Measurements from ENCODE around the gene PTPRG. TPM values are rescaled to one million over a fixed set of nuclear protein-coding genes. Genes with fewer than 3 reads are reported as not detected.

The PTPRG gene
- total RNA-seq, 1 donor from 2014 or later = 44.3 TPM

GRCh38 chr3:61914276-61914675 lies 352.9 kb downstream of the PTPRG start:
- DNase-seq (ENCODE audit: low spot score, unreplicated experiment) = no peak
- peaks cover 13% of the 10 kb centered on the region for H3K4me1 Mint-ChIP-seq (ENCODE audit: low read depth)
- H3K27me3 Mint-ChIP-seq = no peaks in the 10 kb centered on the region
- no peak overlapping the region for H3K4me3 Mint-ChIP-seq (ENCODE audit: low read depth)
- TF ChIP-seq CTCF (IDR thresholded peaks at IDR 0.05; ENCODE audit: unreplicated experiment) = no peak
- no peak overlapping the region for H3K27ac Mint-ChIP-seq
- H3K36me3 Mint-ChIP-seq (ENCODE audit: insufficient read depth) = no peaks in the 10 kb centered on the region
- no peaks in the 10 kb centered on the region for H3K9me3 Mint-ChIP-seq (ENCODE audit: low read depth)

- Mint-ChIP-seq H3K4me3 (ENCODE audit: low read depth) (no peak overlapping the region), H3K4me1 (ENCODE audit: low read depth) (peaks cover 13% of the 10 kb centered on the region), H3K36me3 (ENCODE audit: insufficient read depth) (no peaks in the 10 kb centered on the region), H3K9me3 (ENCODE audit: low read depth) (no peaks in the 10 kb centered on the region), H3K27ac (no peak overlapping the region), H3K27me3 (no peaks in the 10 kb centered on the region)
- TF ChIP-seq CTCF (IDR thresholded peaks at IDR 0.05; ENCODE audit: unreplicated experiment) = no peak
- no peak for DNase-seq (ENCODE audit: low spot score, unreplicated experiment)
These were observed 353.9 kb downstream of the PTPRG start for GRCh38 chr3:61915296-61915695.

- no peak overlapping the region for H3K27ac Mint-ChIP-seq
- H3K36me3 Mint-ChIP-seq (ENCODE audit: insufficient read depth) = no peaks in the 10 kb centered on the region
- no peak for DNase-seq (ENCODE audit: low spot score, unreplicated experiment)
- TF ChIP-seq CTCF (IDR thresholded peaks at IDR 0.05; ENCODE audit: unreplicated experiment) = no peak
- H3K4me3 Mint-ChIP-seq (ENCODE audit: low read depth) = no peak overlapping the region
- H3K4me1 Mint-ChIP-seq (ENCODE audit: low read depth) = peaks cover 13% of the 10 kb centered on the region
- H3K27me3 Mint-ChIP-seq = no peaks in the 10 kb centered on the region
- no peaks in the 10 kb centered on the region for H3K9me3 Mint-ChIP-seq (ENCODE audit: low read depth)
These were observed 358.0 kb downstream of the PTPRG start for GRCh38 chr3:61919371-61919770.

DNA sequence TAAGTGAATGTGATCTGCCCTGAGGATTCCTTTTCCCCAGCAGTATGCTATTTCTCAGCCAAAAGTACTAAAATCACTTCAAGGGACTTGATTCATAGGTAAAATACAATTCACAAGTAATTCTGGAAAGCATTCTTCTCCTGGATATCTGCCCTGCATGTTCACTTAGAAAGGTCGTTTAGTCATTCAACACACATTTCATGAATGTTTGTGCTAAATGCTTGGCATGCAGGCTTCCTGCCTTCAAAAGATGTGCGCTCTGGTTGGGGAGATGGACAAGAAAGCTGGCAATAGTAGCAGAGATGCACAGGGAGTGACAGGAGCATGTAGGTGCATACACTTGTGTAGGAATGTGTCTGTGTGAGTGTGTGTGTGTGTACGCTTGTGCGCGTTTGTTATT lies 360.7 kb downstream of the PTPRG start:
- Mint-ChIP-seq H3K27ac (no peak overlapping the region), H3K27me3 (no peaks in the 10 kb centered on the region), H3K36me3 (ENCODE audit: insufficient read depth) (no peaks in the 10 kb centered on the region), H3K4me3 (ENCODE audit: low read depth) (no peak overlapping the region), H3K4me1 (ENCODE audit: low read depth) (peaks cover 11% of the 10 kb centered on the region), H3K9me3 (ENCODE audit: low read depth) (no peaks in the 10 kb centered on the region)
- no peak for TF ChIP-seq CTCF (IDR thresholded peaks at IDR 0.05; ENCODE audit: unreplicated experiment)
- DNase-seq (ENCODE audit: low spot score, unreplicated experiment) = no peak

GRCh38 chr3:61924090-61924735 lies 362.8 kb downstream of the PTPRG start:
- Mint-ChIP-seq H3K9me3 (ENCODE audit: low read depth) (no peaks in the 10 kb centered on the region), H3K4me3 (ENCODE audit: low read depth) (no peak overlapping the region), H3K4me1 (ENCODE audit: low read depth) (no peaks in the 10 kb centered on the region), H3K36me3 (ENCODE audit: insufficient read depth) (no peaks in the 10 kb centered on the region), H3K27ac (no peak overlapping the region), H3K27me3 (no peaks in the 10 kb centered on the region)
- DNase-seq (ENCODE audit: low spot score, unreplicated experiment) = no peak
- no peak for TF ChIP-seq CTCF (IDR thresholded peaks at IDR 0.05; ENCODE audit: unreplicated experiment)
